Measurements from ENCODE around the gene OTUB2.

- TF ChIP-seq CTCF (IDR thresholded peaks at IDR 0.05; ENCODE audit: low read depth, low read length) = no peak
- no peak for TF ChIP-seq EZH2phosphoT487 (IDR thresholded peaks at IDR 0.05; ENCODE audit: low read depth)
These were observed 71.0 kb downstream of the OTUB2 start for GRCh38 chr14:94097091-94097490.
